GM23338 (cell line): ENCODE results near the gene LOXL1. TPM values are rescaled to one million over a fixed set of nuclear protein-coding genes. Genes with fewer than 3 reads are reported as not detected.

Experiments
- ATAC-seq: fragments of 200-7000 bp; cut with Tn5 transposase; 3 replicates; pipeline ENCODE4 v1.9.1; 2020
- DNase-seq: peaks from one replicate; pipeline ENCODE4 v3.0.0-alpha.2; 2015; ENCODE audit warnings: low spot score
- H2AFZ ChIP-seq: fragments of 200-600 bp; sonication (generic); 2 replicates; pipeline ENCODE4 v1.8.0; 2016; ENCODE audit warnings: antibody characterized with exemption, mild to moderate bottlenecking, moderate library complexity
- H3F3A ChIP-seq: fragments of 200-600 bp; sonication (generic); replicated peaks from 2 replicates; pipeline ENCODE4 v1.8.0; 2017; ENCODE audit warnings: antibody characterized with exemption, mixed run types, low read depth
- H3K27ac ChIP-seq: fragments of 200-600 bp; sonication (generic); 2 replicates; pipeline ENCODE4 v1.6.1; 2016; ENCODE audit warnings: low read depth
- H3K27me3 ChIP-seq: fragments of 200-600 bp; sonication (generic); 2 replicates; pipeline ENCODE4 v1.8.0; 2016; ENCODE audit warnings: mild to moderate bottlenecking, mixed run types, moderate library complexity; ENCODE audit not compliant: insufficient read depth
- H3K36me3 ChIP-seq: fragments of 200-600 bp; sonication (generic); 2 replicates; pipeline ENCODE4 v1.8.0; 2016; ENCODE audit warnings: mild to moderate bottlenecking; ENCODE audit not compliant: insufficient read depth
- H3K4me1 ChIP-seq: fragments of 200-600 bp; sonication (generic); 2 replicates; pipeline ENCODE4 v1.8.0; 2016; ENCODE audit warnings: mild to moderate bottlenecking, moderate library complexity; ENCODE audit not compliant: insufficient read depth
- H3K4me2 ChIP-seq: fragments of 200-600 bp; sonication (generic); 2 replicates; pipeline ENCODE4 v1.7.1; 2017; ENCODE audit warnings: mixed run types
- H3K4me3 ChIP-seq: fragments of 200-600 bp; sonication (generic); 2 replicates; pipeline ENCODE4 v1.6.1; 2016; ENCODE audit warnings: mixed run types
- H3K79me2 ChIP-seq: fragments of 200-600 bp; sonication (generic); replicated peaks from 2 replicates; pipeline ENCODE4 v1.8.0; 2017; ENCODE audit warnings: mild to moderate bottlenecking; ENCODE audit not compliant: insufficient read depth
- H3K9me2 ChIP-seq: fragments of 200-600 bp; sonication (generic); 2 replicates; pipeline ENCODE4 v1.8.0; 2017; ENCODE audit not compliant: insufficient read depth
- H4K20me1 ChIP-seq: fragments of 200-600 bp; sonication (generic); replicated peaks from 2 replicates; pipeline ENCODE4 v1.8.0; 2017; ENCODE audit warnings: mild to moderate bottlenecking; ENCODE audit not compliant: insufficient read depth
- H3K27ac Mint-ChIP-seq: 2 replicates; pipeline ENCODE4 v1.8.0; 2020; ENCODE audit warnings: inconsistent platforms, mild to moderate bottlenecking, moderate library complexity, mixed read lengths
- H3K27me3 Mint-ChIP-seq: 3 replicates; pipeline ENCODE4 v1.8.0; 2022; ENCODE audit warnings: low read depth, mild to moderate bottlenecking, moderate library complexity, mixed read lengths, inconsistent platforms; ENCODE audit not compliant: insufficient read depth, poor library complexity
- H3K36me3 Mint-ChIP-seq: 3 replicates; pipeline ENCODE4 v1.8.0; 2021; ENCODE audit warnings: low read depth, mild to moderate bottlenecking, inconsistent platforms, moderate library complexity, mixed read lengths
- H3K4me1 Mint-ChIP-seq: 3 replicates; pipeline ENCODE4 v1.8.0; 2020; ENCODE audit warnings: mild to moderate bottlenecking, inconsistent platforms, mixed read lengths
- H3K4me3 Mint-ChIP-seq: 3 replicates; pipeline ENCODE4 v1.8.0; 2021; ENCODE audit warnings: moderate library complexity, mild to moderate bottlenecking, inconsistent platforms, mixed read lengths
- H3K9me3 Mint-ChIP-seq: 3 replicates; pipeline ENCODE4 v1.8.0; 2020; ENCODE audit warnings: moderate library complexity, mild to moderate bottlenecking, inconsistent platforms, mixed read lengths
- CTCF ChIP-seq, 2 experiments: fragments of 200-600 bp in 1 of 2; sonication (generic) in 1 of 2; conservative IDR thresholded peaks; 2 replicates each; pipeline versions ENCODE4 v1.5.1 to v1.6.1; 2016 to 2017; ENCODE audit warnings: antibody characterized with exemption in 2 of 2, low read depth in 2 of 2, mild to moderate bottlenecking in 2 of 2, moderate library complexity in 1 of 2
- ETS1 ChIP-seq: IDR thresholded peaks from 2 replicates; pipeline ENCODE4 v1.6.1; 2016; ENCODE audit warnings: antibody characterized with exemption
- EZH2 ChIP-seq: fragments of 200-600 bp; sonication (generic); IDR thresholded peaks from one replicate; pipeline ENCODE4 v1.8.0; 2017; ENCODE audit warnings: antibody characterized with exemption, mild to moderate bottlenecking, low read depth; ENCODE audit not compliant: unreplicated experiment
- EZH2phosphoT487 ChIP-seq: fragments of 200-600 bp; sonication (generic); IDR thresholded peaks from one replicate; pipeline ENCODE4 v1.8.1; 2018; ENCODE audit warnings: antibody characterized with exemption; ENCODE audit not compliant: unreplicated experiment
- NANOG ChIP-seq: IDR thresholded peaks from 2 replicates; pipeline ENCODE4 v1.6.1; 2016; ENCODE audit warnings: antibody characterized with exemption, borderline replicate concordance
- POLR2AphosphoS5 ChIP-seq: IDR thresholded peaks from 2 replicates; pipeline ENCODE4 v1.6.1; 2016; ENCODE audit warnings: antibody characterized with exemption, low read depth
- REST ChIP-seq: IDR thresholded peaks from one replicate; pipeline ENCODE4 v1.6.1; 2018; ENCODE audit warnings: antibody characterized with exemption; ENCODE audit not compliant: unreplicated experiment
- STAT1 ChIP-seq: IDR thresholded peaks from one replicate; pipeline ENCODE4 v1.6.1; 2016; ENCODE audit warnings: antibody characterized with exemption; ENCODE audit not compliant: unreplicated experiment
- ZNF114 ChIP-seq: fragments of 250-450 bp; sonication (Bioruptor Pico); IDR thresholded peaks from 2 replicates; pipeline ENCODE4 v1.5.0; 2020; ENCODE audit warnings: mild to moderate bottlenecking, moderate library complexity
- ZNF331 ChIP-seq: fragments of 250-450 bp; sonication (Bioruptor Pico); IDR thresholded peaks from 2 replicates; pipeline ENCODE4 v1.5.0; 2020; ENCODE audit warnings: low read depth, mild to moderate bottlenecking, moderate library complexity
- ZNF462 ChIP-seq: fragments of 250-450 bp; sonication (Bioruptor Pico); IDR thresholded peaks from 2 replicates; pipeline ENCODE4 v1.5.0; 2020; ENCODE audit warnings: mild to moderate bottlenecking, moderate library complexity
- polyA plus RNA-seq: library from polyadenylated mRNA; unstranded; fragments of >200 nt; fragmentation: Nextera tagmentation; extraction: Ambion mirVana; gene quantifications from 2 replicates; pipeline ENCODE4 v1.2.1, GENCODE V29; 2016
- total RNA-seq: library from RNA; depleted of rRNA; stranded (reverse); fragments of >200 nt; shearing (Covaris generic); gene quantifications from 2 replicates; pipeline ENCODE4 v1.2.3, GENCODE V29; 2014

Gene LOXL1
- total and polyA plus RNA-seq, 2 experiments from 2014 or later: 6.9 to 10.8 TPM

- ATAC-seq: no peak
- Histone ChIP-seq H3K36me3 (no peaks in the 10 kb centered on the region), H4K20me1 (no peaks in the 10 kb centered on the region; the same call in 1 of the 2 replicates), H2AFZ (no peak overlapping the region), H3K79me2 (no peaks in the 10 kb centered on the region), H3K4me3 (no peak overlapping the region), H3K27me3 (no peaks in the 10 kb centered on the region), H3K27ac (no peak overlapping the region), H3K4me1 (no peaks in the 10 kb centered on the region), H3K4me2 (no peak overlapping the region), H3F3A (no peaks in the 10 kb centered on the region), H3K9me2 (no peaks in the 10 kb centered on the region)
- Mint-ChIP-seq H3K4me1 (peaks cover 14% of the 10 kb centered on the region), H3K27me3 (peaks cover 9% of the 10 kb centered on the region), H3K27ac (no peak overlapping the region), H3K9me3 (no peaks in the 10 kb centered on the region), H3K4me3 (no peak overlapping the region), H3K36me3 (no peaks in the 10 kb centered on the region)
- no peak for DNase-seq
- TF ChIP-seq ZNF331: no peak
- TF ChIP-seq ZNF462 (CRISPR knock-in tag): no peak
- no peak for TF ChIP-seq STAT1
- TF ChIP-seq NANOG: no peak
- TF ChIP-seq ETS1: no peak
- TF ChIP-seq EZH2: no peak
- TF ChIP-seq ZNF114 (CRISPR knock-in tag): no peak
- no peak for TF ChIP-seq EZH2phosphoT487
- no peak for TF ChIP-seq REST
- no peak for TF ChIP-seq CTCF (conservative IDR thresholded peaks at IDR 0.05; ENCODE audit: low read depth in 2 of 2)
- no peak for TF ChIP-seq POLR2AphosphoS5
These were observed 19.8 kb upstream of the LOXL1 start for GRCh38 chr15:73906346-73907034.
